Endothelial cell of umbilical vein (primary cell): ENCODE results near the gene LCN12. TPM values are rescaled to one million over a fixed set of nuclear protein-coding genes. Genes with fewer than 3 reads are reported as not detected.

ENCODE experiments used
- BruUV-seq: library from RNA; stranded (reverse); fragments of 400-500 nt; replicated peaks from 2 replicates; lab custom pipeline; 2021; lab: Mats Ljungman, UMichigan
- CTCF ChIA-PET: fragments of 300-600, 350-600 bp; sonication (Branson Sonifier 250); formaldehyde crosslinking; loops from one replicate; lab custom pipeline; 2021; ENCODE audit warnings: antibody characterized with exemption, inconsistent platforms; lab: Charles Lee
- POLR2A ChIA-PET: fragments of 300-600, 350-600 bp; sonication (Branson Sonifier 250); formaldehyde crosslinking; loops from one replicate; lab custom pipeline; 2021; ENCODE audit warnings: antibody characterized with exemption, inconsistent platforms; lab: Charles Lee
- DNase-seq: peaks from one replicate; pipeline ENCODE4 v3.0.0-alpha.2; 2011; ENCODE audit warnings: low read depth, low spot score
- FAIRE-seq: peaks from 2 replicates; lab custom pipeline; 2011; peaks lifted over from hg19 to GRCh38; lab: Jason Lieb, UNC
- H2AFZ ChIP-seq: 2 replicates; pipeline ENCODE4 v1.6.0; 2012; ENCODE audit warnings: low read depth, low read length, control low read depth, inconsistent platforms
- H3K27ac ChIP-seq: 2 replicates; pipeline ENCODE4 v1.5.1; 2011; ENCODE audit warnings: low read depth, mild to moderate bottlenecking, control low read depth, low read length, moderate library complexity; ENCODE audit not compliant: insufficient read depth
- H3K27me3 ChIP-seq, 2 experiments: 2 replicates each; pipeline versions ENCODE4 v1.6.0 to v1.6.1; 2011; ENCODE audit warnings: low read length in 2 of 2, mixed read lengths in 1 of 2; ENCODE audit not compliant: control insufficient read depth in 2 of 2, insufficient read depth in 2 of 2
- H3K36me3 ChIP-seq, 2 experiments: 2 replicates in 1 of 2; 3 replicates in 1 of 2; pipeline ENCODE4 v1.5.1; 2011; ENCODE audit warnings: low read length in 2 of 2, mild to moderate bottlenecking in 1 of 2, moderate library complexity in 1 of 2; ENCODE audit not compliant: control insufficient read depth in 2 of 2, insufficient read depth in 2 of 2; ENCODE audit errors: extremely low read depth in 1 of 2
- H3K4me1 ChIP-seq: 3 replicates; pipeline ENCODE4 v1.5.1; 2011; ENCODE audit warnings: mild to moderate bottlenecking, low read length; ENCODE audit not compliant: control insufficient read depth, insufficient read depth; ENCODE audit errors: extremely low read depth
- H3K4me2 ChIP-seq: 2 replicates; pipeline ENCODE4 v1.6.1; 2011; ENCODE audit warnings: low read length, control low read depth, mixed read lengths; ENCODE audit not compliant: insufficient read depth
- H3K4me3 ChIP-seq, 3 experiments: fragments of 200-600 bp in 1 of 3; sonication (generic), shearing (Covaris generic) in 1 of 3; replicated peaks in 1 of 3; 2 replicates each; pipeline ENCODE4 v1.5.1; 2011 to 2016; ENCODE audit warnings: control low read depth in 3 of 3, low read length in 3 of 3, mild to moderate bottlenecking in 2 of 3, inconsistent platforms in 1 of 3, low read depth in 1 of 3, moderate library complexity in 1 of 3; ENCODE audit not compliant: insufficient read depth in 1 of 3
- H3K79me2 ChIP-seq: 2 replicates; pipeline ENCODE4 v1.6.0; 2012; ENCODE audit warnings: low read length, inconsistent platforms; ENCODE audit not compliant: control insufficient read depth, insufficient read depth
- H3K9ac ChIP-seq: replicated peaks from 2 replicates; pipeline ENCODE3; 2011; ENCODE audit warnings: low read length, control low read depth; ENCODE audit not compliant: insufficient read depth; ENCODE audit errors: extremely low read depth
- H3K9me1 ChIP-seq: replicated peaks from 3 replicates; pipeline ENCODE4 v1.6.0; 2011; ENCODE audit warnings: mild to moderate bottlenecking, low read length; ENCODE audit not compliant: control insufficient read depth, insufficient read depth; ENCODE audit errors: extremely low read depth
- H3K9me3 ChIP-seq: replicated peaks from 2 replicates; pipeline ENCODE4 v1.5.1; 2012; ENCODE audit warnings: low read length, inconsistent platforms; ENCODE audit not compliant: control insufficient read depth, insufficient read depth
- H4K20me1 ChIP-seq: replicated peaks from 2 replicates; pipeline ENCODE3; 2011; ENCODE audit warnings: mild to moderate bottlenecking, low read length; ENCODE audit not compliant: control insufficient read depth, insufficient read depth; ENCODE audit errors: extremely low read depth
- EZH2 ChIP-seq: IDR thresholded peaks from 2 replicates; pipeline ENCODE4 v1.6.1; 2012; ENCODE audit warnings: borderline replicate concordance, low read depth, mild to moderate bottlenecking, moderate library complexity, low read length, inconsistent platforms; ENCODE audit not compliant: severe bottlenecking
- FOS ChIP-seq: IDR thresholded peaks from 2 replicates; pipeline ENCODE4 v1.6.1; 2011; ENCODE audit warnings: mild to moderate bottlenecking, low read length, moderate library complexity, borderline replicate concordance; ENCODE audit not compliant: insufficient read depth
- GATA2 ChIP-seq: IDR thresholded peaks from 2 replicates; pipeline ENCODE4 v1.7.0; 2011; ENCODE audit warnings: low read depth, mild to moderate bottlenecking, moderate library complexity, mixed read lengths, low read length; ENCODE audit not compliant: insufficient read length, insufficient read depth
- JUN ChIP-seq: IDR thresholded peaks from 2 replicates; pipeline ENCODE4 v1.6.1; 2011; ENCODE audit warnings: borderline replicate concordance, low read depth; ENCODE audit not compliant: insufficient read length, insufficient read depth
- MYC ChIP-seq: IDR thresholded peaks from one replicate; pipeline ENCODE4 v1.6.1; 2011; ENCODE audit warnings: mild to moderate bottlenecking, low read depth, low read length
- POLR2A ChIP-seq: IDR thresholded peaks from 2 replicates; pipeline ENCODE4 v1.6.1; 2012; ENCODE audit warnings: low read depth, mild to moderate bottlenecking, control low read depth, low read length
- POLR2AphosphoS5 ChIP-seq: IDR thresholded peaks from 2 replicates; pipeline ENCODE4 v1.6.1; 2012; ENCODE audit warnings: low read depth, mild to moderate bottlenecking, control low read depth, low read length, moderate library complexity; ENCODE audit not compliant: insufficient read depth
- dilution Hi-C: fragments of 300-500 bp; cut with MboI; formaldehyde crosslinking; loops from one replicate; pipeline ENCODE4 v1.15.0; 2019; ENCODE audit warnings: low sequenced_read_pairs; ENCODE audit not compliant: extremely low pct_ligation_motif_present
- intact Hi-C: fragments of 100-400 bp; cut with micrococcal nuclease; formaldehyde crosslinking; loops from one replicate; pipeline ENCODE4 v1.10.0; 2022
- polyA plus RNA-seq, 4 experiments: library from polyadenylated mRNA; depleted of rRNA in 3 of 4; stranded (reverse) in 3 of 4; unstranded in 1 of 4; fragments of >200 nt; gene quantifications; 2 replicates each; pipeline versions ENCODE4 v1.2.1 to v1.2.3, GENCODE V29; 2011 to 2012; ENCODE audit warnings: missing spikeins in 1 of 4
- total RNA-seq: library from RNA; stranded (reverse); gene quantifications from 2 replicates; pipeline ENCODE4 v1.2.3, GENCODE V29; 2021
- TF ChIP-seq, protein P1 (sequence below), 2 donors: IDR thresholded peaks; 1 replicate in 1 of 2; 2 replicates in 1 of 2; pipeline ENCODE4 v1.5.1; 2011; ENCODE audit warnings: low read length in 2 of 2, mild to moderate bottlenecking in 2 of 2, moderate library complexity in 2 of 2, control low read depth in 1 of 2, inconsistent platforms in 1 of 2, low read depth in 1 of 2; ENCODE audit not compliant: insufficient read depth in 1 of 2; ENCODE audit errors: extremely low read depth in 1 of 2
- TF ChIP-seq, protein P2 (sequence below): IDR thresholded peaks from 2 replicates; pipeline ENCODE4 v1.6.1; 2011; ENCODE audit not compliant: insufficient read depth, insufficient read length

Gene LCN12
- total and polyA plus RNA-seq, 2 donors (not counting 3 experiments of a cell fraction or from before 2014, with no cell fraction given) = 0.35 to 0.52 TPM

DNA sequence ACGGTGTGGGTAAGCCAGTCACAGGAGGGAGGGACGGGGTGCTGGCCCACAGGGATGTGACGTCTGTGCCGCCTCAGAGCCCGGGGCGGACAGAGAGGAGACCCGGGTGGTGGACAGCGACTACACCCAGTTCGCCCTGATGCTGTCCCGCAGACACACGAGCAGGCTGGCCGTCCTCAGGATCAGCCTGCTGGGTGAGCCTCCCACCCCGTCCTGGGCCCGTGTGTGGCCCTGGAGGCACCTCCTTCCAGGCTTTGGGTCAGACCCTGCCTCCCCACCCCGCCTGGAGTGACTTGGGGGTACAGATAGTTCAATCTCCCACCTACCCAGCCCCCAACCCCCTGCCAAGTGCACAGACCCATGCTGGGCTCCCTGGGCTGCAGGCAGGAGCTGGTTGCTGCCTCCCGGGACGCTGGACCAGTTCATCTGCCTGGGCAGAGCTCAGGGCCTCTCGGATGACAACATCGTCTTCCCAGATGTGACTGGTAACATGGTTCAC lies 1.7 kb downstream of the LCN12 start:
- H3K36me3 ChIP-seq = no peaks in the 10 kb centered on the region
- H3K79me2 ChIP-seq = no peaks in the 10 kb centered on the region
- POLR2A ChIA-PET = no interaction called here
- no peak overlapping the region for H3K27ac ChIP-seq
- H3K9me3 ChIP-seq = no peaks in the 10 kb centered on the region
- BruUV-seq = no TSS peak
- dilution Hi-C loops = no loop called here
- FAIRE-seq (no peak), DNase-seq (no peak)
- no peak overlapping the region for H3K4me3 ChIP-seq
- H2AFZ ChIP-seq = no peak overlapping the region
- H3K9ac ChIP-seq = no peak overlapping the region
- no peak for TF ChIP-seq POLR2AphosphoS5
- TF ChIP-seq EZH2 = no peak
- TF ChIP-seq POLR2A = no peak
- no peak for TF ChIP-seq FOS
- TF ChIP-seq JUN = no peak
- TF ChIP-seq, protein P1, sequence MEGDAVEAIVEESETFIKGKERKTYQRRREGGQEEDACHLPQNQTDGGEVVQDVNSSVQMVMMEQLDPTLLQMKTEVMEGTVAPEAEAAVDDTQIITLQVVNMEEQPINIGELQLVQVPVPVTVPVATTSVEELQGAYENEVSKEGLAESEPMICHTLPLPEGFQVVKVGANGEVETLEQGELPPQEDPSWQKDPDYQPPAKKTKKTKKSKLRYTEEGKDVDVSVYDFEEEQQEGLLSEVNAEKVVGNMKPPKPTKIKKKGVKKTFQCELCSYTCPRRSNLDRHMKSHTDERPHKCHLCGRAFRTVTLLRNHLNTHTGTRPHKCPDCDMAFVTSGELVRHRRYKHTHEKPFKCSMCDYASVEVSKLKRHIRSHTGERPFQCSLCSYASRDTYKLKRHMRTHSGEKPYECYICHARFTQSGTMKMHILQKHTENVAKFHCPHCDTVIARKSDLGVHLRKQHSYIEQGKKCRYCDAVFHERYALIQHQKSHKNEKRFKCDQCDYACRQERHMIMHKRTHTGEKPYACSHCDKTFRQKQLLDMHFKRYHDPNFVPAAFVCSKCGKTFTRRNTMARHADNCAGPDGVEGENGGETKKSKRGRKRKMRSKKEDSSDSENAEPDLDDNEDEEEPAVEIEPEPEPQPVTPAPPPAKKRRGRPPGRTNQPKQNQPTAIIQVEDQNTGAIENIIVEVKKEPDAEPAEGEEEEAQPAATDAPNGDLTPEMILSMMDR (IDR thresholded peaks at IDR 0.05; ENCODE audit: extremely low read depth in 1 of 2, insufficient read depth in 1 of 2, low read depth in 1 of 2, low read length in 2 of 2) = no peak
- TF ChIP-seq, protein P2, sequence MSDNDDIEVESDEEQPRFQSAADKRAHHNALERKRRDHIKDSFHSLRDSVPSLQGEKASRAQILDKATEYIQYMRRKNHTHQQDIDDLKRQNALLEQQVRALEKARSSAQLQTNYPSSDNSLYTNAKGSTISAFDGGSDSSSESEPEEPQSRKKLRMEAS = no peak
- TF ChIP-seq GATA2 = no peak
- TF ChIP-seq MYC = no peak
- no peak overlapping the region for H3K4me2 ChIP-seq
- H4K20me1 ChIP-seq = no peaks in the 10 kb centered on the region
- no peaks in the 10 kb centered on the region for H3K9me1 ChIP-seq
- intact Hi-C loops = no loop called here
- no peaks in the 10 kb centered on the region for H3K27me3 ChIP-seq
- CTCF ChIA-PET = interaction anchor here (1.0 to 1.1 kb wide), 3 partner anchors 42 to 75 kb away, joined by 3 to 5 read pairs (median 4); partner anchors contain the start of gene CLIC3
- H3K4me1 ChIP-seq = peaks cover 5% of the 10 kb centered on the region
